Hepatic stellate cell (primary cell): Measurements from ENCODE around the gene USP36.
A peak's percentile ranks its signal among the peaks of the same experiment; 100 is the strongest.
"Not testable (repeated sequence)": the region's sequence is repeated elsewhere in the genome, so short reads cannot be mapped to it uniquely, and the experiment has no call there.

Experiments
- DNase-seq: peaks from one replicate; pipeline ENCODE4 v3.0.0; 2011; ENCODE audit warnings: low spot score

The USP36 gene

GRCh38 chr17:78840780-78841611 lies at the start of gene USP36:
TSS of gene USP36 (minus strand) at chr17:78840814. CDS start at chr17:78836363, 4,451 bp downstream.
- DNase-seq = peak; percentile 98

- DNase-seq = not testable (repeated sequence)
Observed at GRCh38 chr17:78890096-78890495, 49.5 kb upstream of the USP36 start.

- DNase-seq = no peak
Observed at GRCh38 chr17:78889531-78889930, 48.9 kb upstream of the USP36 start.

GRCh38 chr17:78888941-78889518 lies 48.4 kb upstream of the USP36 start:
- DNase-seq = no peak

- no peak for DNase-seq
Observed at GRCh38 chr17:78886954-78887353, 46.3 kb upstream of the USP36 start.

- no peak for DNase-seq
Observed at GRCh38 chr17:78885956-78886355, 45.3 kb upstream of the USP36 start.

- DNase-seq = no peak
Observed at GRCh38 chr17:78884876-78885667, 44.5 kb upstream of the USP36 start.

GRCh38 chr17:78884148-78884825 lies 43.7 kb upstream of the USP36 start:
- DNase-seq = peak; percentile 55

- DNase-seq = peak; percentile 98
Observed at GRCh38 chr17:78883533-78884131, 43.0 kb upstream of the USP36 start.

- DNase-seq = peak; percentile 97
Observed at GRCh38 chr17:78883089-78883532, 42.5 kb upstream of the USP36 start.

GRCh38 chr17:78882540-78883088 lies 42.0 kb upstream of the USP36 start:
- no peak for DNase-seq

GRCh38 chr17:78879635-78880186 lies 39.1 kb upstream of the USP36 start:
- DNase-seq = peak; percentile 92

- DNase-seq = no peak
Observed at GRCh38 chr17:78878871-78879527, 38.4 kb upstream of the USP36 start.

- DNase-seq = no peak
Observed at GRCh38 chr17:78878261-78878660, 37.6 kb upstream of the USP36 start.

GRCh38 chr17:78876954-78877517 lies 36.4 kb upstream of the USP36 start:
- DNase-seq = not testable (repeated sequence)

GRCh38 chr17:78876094-78876597 lies 35.5 kb upstream of the USP36 start:
- DNase-seq = no peak

- no peak for DNase-seq
Observed at GRCh38 chr17:78875363-78876093, 34.9 kb upstream of the USP36 start.

GRCh38 chr17:78873519-78874340 lies 33.1 kb upstream of the USP36 start:
- no peak for DNase-seq
